Measurements from ENCODE around the gene ESF1.

ESF1 gene

GRCh38 chr20:13809373-13809772 is 24.7 kb upstream of the ESF1 start:
- H3K9me3 Mint-ChIP-seq = no peaks in the 10 kb centered on the region
- H3K36me3 Mint-ChIP-seq = peaks cover 9 to 15% of the 10 kb centered on the region in 2 donors
- no peaks in the 10 kb centered on the region for H3K4me1 Mint-ChIP-seq
- no peak overlapping the region for H3K27ac Mint-ChIP-seq
- H3K4me3 Mint-ChIP-seq = no peak overlapping the region
- DNase-seq (no peak), ATAC-seq (replicated peaks) (no peak)
- H3K27me3 Mint-ChIP-seq = no peaks in the 10 kb centered on the region

DNA sequence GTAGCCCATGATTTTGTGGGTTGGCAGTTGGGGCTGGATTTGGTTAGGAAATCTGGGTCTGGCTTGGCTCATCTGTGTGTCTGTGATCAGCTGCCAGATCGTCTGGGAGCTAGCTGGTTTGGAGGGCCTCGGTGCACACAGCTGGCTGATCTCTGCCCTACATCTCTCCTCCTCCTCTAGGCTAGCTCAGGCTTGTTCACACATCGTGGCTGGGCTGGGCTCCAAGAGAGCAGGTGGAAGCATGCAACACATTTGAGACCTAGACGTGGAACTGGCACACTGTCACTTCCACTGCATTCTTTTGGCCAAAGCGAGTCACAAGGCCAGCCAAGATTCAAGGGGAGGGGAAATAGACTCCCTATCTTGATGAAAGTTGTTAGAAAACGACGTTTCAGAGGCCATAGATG is 16.0 kb upstream of the ESF1 start:
- Mint-ChIP-seq H3K27ac (no peak overlapping the region), H3K4me3 (no peak overlapping the region), H3K9me3 (no peaks in the 10 kb centered on the region), H3K27me3 (no peaks in the 10 kb centered on the region), H3K4me1 (no peaks in the 10 kb centered on the region), H3K36me3 (peaks cover 18 to 46% of the 10 kb centered on the region in 2 donors)
- ATAC-seq (replicated peaks) (no peak), DNase-seq (no peak)

DNA sequence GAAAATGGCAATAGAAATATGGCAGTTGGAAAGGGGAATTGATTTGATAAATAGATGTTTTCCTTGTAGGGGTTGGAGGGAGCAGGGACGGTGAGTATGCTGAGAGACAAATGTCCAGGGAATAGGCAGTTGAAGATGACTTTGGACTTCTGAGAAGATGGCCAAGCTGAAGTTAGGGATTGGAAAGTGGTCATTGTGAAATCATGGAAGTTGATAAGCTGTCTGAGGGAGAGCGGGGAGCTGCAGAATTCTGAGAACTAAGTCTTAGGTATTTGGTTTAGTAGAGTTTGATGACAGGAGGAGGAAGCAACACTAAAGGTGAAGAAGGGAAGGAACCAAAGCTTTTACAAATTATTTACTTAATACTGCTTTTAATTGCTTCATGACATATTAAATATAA is 15.3 kb upstream of the ESF1 start:
- H3K27ac Mint-ChIP-seq = no peak overlapping the region
- no peaks in the 10 kb centered on the region for H3K27me3 Mint-ChIP-seq
- H3K4me3 Mint-ChIP-seq = no peak overlapping the region
- no peaks in the 10 kb centered on the region for H3K4me1 Mint-ChIP-seq
- no peak for ATAC-seq (replicated peaks)
- peaks cover 18 to 52% of the 10 kb centered on the region in 2 donors for H3K36me3 Mint-ChIP-seq
- no peak for DNase-seq
- H3K9me3 Mint-ChIP-seq = no peaks in the 10 kb centered on the region

- H3K36me3 Mint-ChIP-seq = peaks cover 19 to 49% of the 10 kb centered on the region in 2 donors
- no peak overlapping the region for H3K4me3 Mint-ChIP-seq
- no peaks in the 10 kb centered on the region for H3K9me3 Mint-ChIP-seq
- ATAC-seq (replicated peaks) (no peak), DNase-seq (no peak)
- H3K27ac Mint-ChIP-seq = no peak overlapping the region
- no peaks in the 10 kb centered on the region for H3K4me1 Mint-ChIP-seq
- no peaks in the 10 kb centered on the region for H3K27me3 Mint-ChIP-seq
These were observed 14.3 kb upstream of the ESF1 start for GRCh38 chr20:13799040-13799439.

DNA sequence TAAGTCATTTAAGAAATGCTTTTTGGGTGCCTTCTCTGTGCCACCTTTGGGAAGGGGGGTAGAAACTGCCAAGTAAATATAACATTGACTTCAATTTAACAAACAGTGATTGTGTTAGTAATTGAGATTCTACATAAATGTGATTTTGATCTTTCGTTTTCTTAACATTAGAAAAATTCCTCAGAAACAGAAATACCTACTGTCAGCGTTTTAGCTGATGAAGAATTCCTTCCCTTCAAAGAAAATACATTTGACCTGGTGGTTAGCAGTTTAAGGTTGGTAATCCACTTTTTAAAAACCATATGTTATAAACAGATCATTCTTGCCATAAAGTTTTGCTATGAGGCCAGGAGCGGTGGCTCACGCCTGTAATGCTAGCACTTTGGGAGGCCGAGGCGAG is 9.9 kb upstream of the ESF1 start:
- Mint-ChIP-seq H3K27ac (no peak overlapping the region), H3K4me1 (peaks cover 0 to 8% of the 10 kb centered on the region in 2 donors), H3K9me3 (no peaks in the 10 kb centered on the region), H3K4me3 (no peak overlapping the region), H3K36me3 (peaks cover 36 to 64% of the 10 kb centered on the region in 2 donors), H3K27me3 (no peaks in the 10 kb centered on the region)
- DNase-seq = no peak
- ATAC-seq (replicated peaks) = no peak

DNA sequence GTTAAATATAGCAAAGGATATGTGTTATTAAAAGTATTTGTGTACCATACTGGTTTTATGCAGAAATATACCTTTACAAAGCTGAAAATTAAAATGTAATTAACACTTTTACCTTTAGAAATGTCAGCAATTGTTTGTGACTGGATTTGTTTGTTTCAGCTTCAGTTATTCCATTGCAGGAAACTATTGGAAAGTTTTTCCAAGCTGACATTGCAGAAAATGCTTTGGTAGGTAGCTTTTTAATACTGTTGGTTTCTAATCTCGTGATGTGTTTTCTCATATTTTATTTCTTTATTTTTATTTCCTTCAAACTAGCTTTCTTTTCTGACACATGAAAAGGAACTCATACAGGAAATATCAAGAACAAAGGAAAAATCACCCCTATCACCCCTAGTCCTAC is 8.3 kb upstream of the ESF1 start:
- DNase-seq (no peak), ATAC-seq (replicated peaks) (no peak)
- Mint-ChIP-seq H3K27ac (no peak overlapping the region), H3K27me3 (no peaks in the 10 kb centered on the region), H3K4me3 (no peak overlapping the region), H3K4me1 (peaks cover 1 to 8% of the 10 kb centered on the region in 2 donors), H3K36me3 (peaks cover 36 to 61% of the 10 kb centered on the region in 2 donors), H3K9me3 (no peaks in the 10 kb centered on the region)

GRCh38 chr20:13791540-13792459 is 7.1 kb upstream of the ESF1 start:
- Mint-ChIP-seq H3K27me3 (no peaks in the 10 kb centered on the region), H3K9me3 (no peaks in the 10 kb centered on the region), H3K36me3 (peaks cover 33 to 63% of the 10 kb centered on the region in 2 donors), H3K27ac (no peak overlapping the region), H3K4me1 (peaks cover 4 to 14% of the 10 kb centered on the region in 2 donors), H3K4me3 (no peak overlapping the region)
- ATAC-seq (replicated peaks) (no peak), DNase-seq (no peak)

- Mint-ChIP-seq H3K27ac (no peak overlapping the region), H3K9me3 (no peaks in the 10 kb centered on the region), H3K27me3 (no peaks in the 10 kb centered on the region), H3K36me3 (peaks cover 30 to 56% of the 10 kb centered on the region in 2 donors), H3K4me3 (no peak overlapping the region), H3K4me1 (peaks cover 8 to 25% of the 10 kb centered on the region in 2 donors)
- ATAC-seq (replicated peaks) = no peak
- no peak for DNase-seq
These were observed 6.0 kb upstream of the ESF1 start for GRCh38 chr20:13790708-13791107.

DNA sequence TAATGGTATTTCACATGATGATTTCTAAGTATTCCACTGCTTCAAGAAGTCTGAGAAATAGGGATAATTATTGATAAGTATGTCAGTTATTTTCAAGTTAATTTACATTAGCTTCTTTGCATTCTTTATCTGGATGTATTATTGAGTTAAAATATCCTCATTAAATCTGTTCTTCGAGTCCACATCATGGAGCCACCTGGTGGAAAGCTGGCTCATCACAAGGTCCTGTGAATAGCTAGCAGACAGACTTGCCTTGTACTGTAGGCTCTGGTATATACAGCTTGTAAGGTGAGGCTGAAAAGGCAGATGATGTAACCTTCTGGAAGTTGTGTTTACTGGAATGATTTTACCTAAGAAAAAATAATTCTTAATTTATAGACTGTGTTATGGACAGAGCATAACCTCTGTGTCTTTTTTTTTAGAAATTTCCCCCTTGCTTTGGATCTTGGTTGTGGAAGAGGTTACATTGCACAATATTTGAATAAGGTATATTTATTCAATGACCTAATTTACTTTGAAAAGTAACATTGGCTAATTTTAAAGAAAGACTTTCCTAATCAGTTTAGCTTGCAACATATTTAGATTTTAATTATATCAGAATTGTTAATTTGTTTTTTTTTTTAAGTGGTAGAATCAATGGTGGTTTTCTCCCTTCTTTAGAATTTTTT is 3.6 kb upstream of the ESF1 start:
- no peak overlapping the region for H3K27ac Mint-ChIP-seq
- DNase-seq (peak; percentile 3), ATAC-seq (replicated peaks) (no peak)
- H3K4me3 Mint-ChIP-seq = no peak overlapping the region
- peaks cover 11 to 25% of the 10 kb centered on the region in 2 donors for H3K4me1 Mint-ChIP-seq
- peaks cover 26 to 49% of the 10 kb centered on the region in 2 donors for H3K36me3 Mint-ChIP-seq
- no peaks in the 10 kb centered on the region for H3K9me3 Mint-ChIP-seq
- H3K27me3 Mint-ChIP-seq = no peaks in the 10 kb centered on the region

GRCh38 chr20:13786143-13786828 is 1.6 kb upstream of the ESF1 start:
- ATAC-seq (replicated peaks) (no peak), DNase-seq (no peak)
- H3K27me3 Mint-ChIP-seq = no peaks in the 10 kb centered on the region
- H3K4me1 Mint-ChIP-seq = peaks cover 11 to 32% of the 10 kb centered on the region in 2 donors
- H3K9me3 Mint-ChIP-seq = no peaks in the 10 kb centered on the region
- H3K36me3 Mint-ChIP-seq = peaks cover 30 to 50% of the 10 kb centered on the region in 2 donors
- H3K4me3 Mint-ChIP-seq = peak overlapping the region; percentile 98 to 99
- H3K27ac Mint-ChIP-seq = peak overlapping the region; percentile 37

- H3K4me3 Mint-ChIP-seq = peak overlapping the region; percentile 98 to 99
- DNase-seq (no peak), ATAC-seq (replicated peaks) (peak; percentile 6 to 18)
- peak overlapping the region; percentile 98 for H3K27ac Mint-ChIP-seq
- H3K9me3 Mint-ChIP-seq = no peaks in the 10 kb centered on the region
- H3K4me1 Mint-ChIP-seq = peaks cover 17 to 38% of the 10 kb centered on the region in 2 donors
- peaks cover 26 to 44% of the 10 kb centered on the region in 2 donors for H3K36me3 Mint-ChIP-seq
- no peaks in the 10 kb centered on the region for H3K27me3 Mint-ChIP-seq
These were observed 337 bp downstream of the ESF1 start for GRCh38 chr20:13784271-13784892.

- H3K4me3 Mint-ChIP-seq = peak overlapping the region in 1 of 2 donors; percentile 98
- no peak for DNase-seq
- no peaks in the 10 kb centered on the region for H3K27me3 Mint-ChIP-seq
- H3K9me3 Mint-ChIP-seq = no peaks in the 10 kb centered on the region
- ATAC-seq (replicated peaks) = no peak
- H3K27ac Mint-ChIP-seq = no peak overlapping the region
- H3K4me1 Mint-ChIP-seq = peaks cover 18 to 43% of the 10 kb centered on the region in 2 donors
- H3K36me3 Mint-ChIP-seq = peaks cover 26 to 48% of the 10 kb centered on the region in 2 donors
These were observed 1.2 kb downstream of the ESF1 start for GRCh38 chr20:13783528-13783927.

DNA sequence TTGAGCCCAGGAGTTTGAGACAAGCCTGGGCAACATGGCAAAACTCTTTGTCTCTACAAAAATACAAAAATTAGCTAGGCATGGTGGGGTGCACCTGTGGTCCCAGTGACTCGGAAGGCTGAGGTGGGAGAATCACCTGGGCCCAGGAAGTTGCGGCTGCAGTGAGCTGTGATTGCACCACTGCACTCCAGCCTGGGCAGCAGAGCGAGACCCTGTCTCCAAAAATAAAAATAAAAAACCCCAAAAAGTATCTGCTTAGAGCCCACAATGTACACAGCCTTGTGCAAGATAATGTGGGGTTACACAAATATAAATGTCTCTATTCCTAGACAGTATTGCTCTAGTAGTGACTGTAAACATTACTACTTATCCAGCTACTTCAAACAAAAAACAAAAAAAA is 5.9 kb downstream of the ESF1 start:
- no peak for ATAC-seq (replicated peaks)
- no peak overlapping the region for H3K4me3 Mint-ChIP-seq
- no peaks in the 10 kb centered on the region for H3K27me3 Mint-ChIP-seq
- no peak overlapping the region for H3K27ac Mint-ChIP-seq
- no peak for DNase-seq
- no peaks in the 10 kb centered on the region for H3K9me3 Mint-ChIP-seq
- peaks cover 34 to 48% of the 10 kb centered on the region in 2 donors for H3K36me3 Mint-ChIP-seq
- H3K4me1 Mint-ChIP-seq = peaks cover 17 to 46% of the 10 kb centered on the region in 2 donors

DNA sequence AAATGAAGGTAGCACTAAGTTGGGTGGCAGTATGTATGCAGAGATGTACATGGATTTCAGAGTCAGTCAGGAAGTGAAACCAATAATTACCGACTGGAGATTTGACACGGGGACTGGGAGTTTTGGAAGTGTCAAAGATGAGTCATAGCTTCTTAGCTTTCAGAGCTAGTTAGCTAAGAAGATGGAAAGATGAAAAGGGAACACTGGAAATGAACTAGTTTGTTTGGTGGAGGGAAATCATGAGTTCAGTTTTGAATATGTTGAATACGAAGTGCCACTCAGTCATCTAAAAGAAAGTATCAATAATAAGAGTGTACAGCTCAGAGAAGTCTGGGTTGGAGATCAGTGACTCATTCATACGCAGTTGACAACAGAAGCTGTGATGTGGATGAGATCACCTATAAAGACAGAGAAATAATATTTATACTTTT is 7.5 kb downstream of the ESF1 start:
- H3K4me1 Mint-ChIP-seq = peaks cover 17 to 39% of the 10 kb centered on the region in 2 donors
- H3K27ac Mint-ChIP-seq = no peak overlapping the region
- peak in 1 of 2 donors; percentile 69 for ATAC-seq (replicated peaks)
- H3K36me3 Mint-ChIP-seq = peaks cover 29 to 51% of the 10 kb centered on the region in 2 donors
- DNase-seq = no peak
- no peak overlapping the region for H3K4me3 Mint-ChIP-seq
- H3K9me3 Mint-ChIP-seq = no peaks in the 10 kb centered on the region
- no peaks in the 10 kb centered on the region for H3K27me3 Mint-ChIP-seq

All from stimulated activated naive B cell treated with anti-CD40 and anti-IgM and Interleukin-4, amounts not matched to agents 10 μg/mL and 1 μg/mL and 100 μg/mL, for 72 hours (primary cell).